ENCODE data around the gene TUBB6. TPM values are rescaled to one million over a fixed set of nuclear protein-coding genes. Genes with fewer than 3 reads are reported as not detected.

The TUBB6 gene
- total RNA-seq, 2 donors from 2014 or later, result 71.1 to 109 TPM

GRCh38 chr18:12333506-12334290, 25.7 kb downstream of the TUBB6 start:
- Histone ChIP-seq H3K4me3 (no peak overlapping the region), H3K36me3 (replicated peaks in 1 of 2; ENCODE audit: insufficient read depth in 1 of 2, low read depth in 2 of 2) (peaks cover 4 to 8% of the 10 kb centered on the region in 2 donors), H3K4me1 (no peaks in the 10 kb centered on the region), H3K27ac (no peak overlapping the region), H3K9me3 (no peaks in the 10 kb centered on the region), H3K27me3 (no peaks in the 10 kb centered on the region)
- TF ChIP-seq CTCF (IDR thresholded peaks at IDR 0.05) (no peak), POLR2A (IDR thresholded peaks at IDR 0.05) (no peak)
- WGBS, 2 donors, result 91 to 92% methylated on average over 9 to 10 of the region's 10 CpGs
- intact Hi-C loops (cut with DNase I), result no loop called here
- ATAC-seq (no peak), DNase-seq (no peak)

GRCh38 chr18:12334366-12334808, 26.3 kb downstream of the TUBB6 start:
- ATAC-seq, result no peak
- Histone ChIP-seq H3K4me3 (no peak overlapping the region), H3K4me1 (no peaks in the 10 kb centered on the region), H3K9me3 (no peaks in the 10 kb centered on the region), H3K27me3 (no peaks in the 10 kb centered on the region), H3K27ac (no peak overlapping the region), H3K36me3 (replicated peaks in 1 of 2; ENCODE audit: insufficient read depth in 1 of 2, low read depth in 2 of 2) (peaks cover 1 to 6% of the 10 kb centered on the region in 2 donors)
- DNase-seq, result peak in 1 of 4 donors; percentile 35
- WGBS, 2 donors, result 66 to 73% methylated on average over 2 of the region's 2 CpGs
- TF ChIP-seq CTCF (IDR thresholded peaks at IDR 0.05) (no peak), POLR2A (IDR thresholded peaks at IDR 0.05) (no peak)
- intact Hi-C loops (cut with DNase I), result no loop called here

GRCh38 chr18:12334863-12335262, 26.8 kb downstream of the TUBB6 start:
- TF ChIP-seq POLR2A (IDR thresholded peaks at IDR 0.05), result no peak
- no peak for TF ChIP-seq CTCF (IDR thresholded peaks at IDR 0.05)
- no peak for DNase-seq
- Histone ChIP-seq H3K27ac (no peak overlapping the region), H3K4me3 (no peak overlapping the region), H3K36me3 (replicated peaks in 1 of 2; ENCODE audit: insufficient read depth in 1 of 2, low read depth in 2 of 2) (peaks cover 0 to 6% of the 10 kb centered on the region in 2 donors), H3K4me1 (no peaks in the 10 kb centered on the region), H3K9me3 (no peaks in the 10 kb centered on the region), H3K27me3 (no peaks in the 10 kb centered on the region)
- intact Hi-C loops (cut with DNase I), result no loop called here
- no peak for ATAC-seq
- WGBS, 2 donors, result 90 to 94% methylated on average over 2 of the region's 2 CpGs

GRCh38 chr18:12335503-12335902, 27.5 kb downstream of the TUBB6 start:
- H3K9me3 ChIP-seq, result no peaks in the 10 kb centered on the region
- TF ChIP-seq CTCF (IDR thresholded peaks at IDR 0.05) (no peak), POLR2A (IDR thresholded peaks at IDR 0.05) (no peak)
- 84 to 90% methylated on average over 7 of the region's 7 CpGs for WGBS, 2 donors
- no peak for ATAC-seq
- intact Hi-C loops (cut with DNase I), result no loop called here
- H3K27ac ChIP-seq, result no peak overlapping the region
- DNase-seq, result no peak
- no peak overlapping the region for H3K4me3 ChIP-seq
- no peaks in the 10 kb centered on the region for H3K4me1 ChIP-seq
- peaks cover 0 to 3% of the 10 kb centered on the region in 2 donors for H3K36me3 ChIP-seq (replicated peaks in 1 of 2; ENCODE audit: insufficient read depth in 1 of 2, low read depth in 2 of 2)
- no peaks in the 10 kb centered on the region for H3K27me3 ChIP-seq

- no peak overlapping the region for H3K27ac ChIP-seq
- WGBS, 2 donors, result 67 to 76% methylated on average over 2 of the region's 2 CpGs
- no peaks in the 10 kb centered on the region for H3K9me3 ChIP-seq
- ATAC-seq, result peak; percentile 64
- H3K27me3 ChIP-seq, result no peaks in the 10 kb centered on the region
- H3K36me3 ChIP-seq (replicated peaks in 1 of 2; ENCODE audit: insufficient read depth in 1 of 2, low read depth in 2 of 2), result peaks cover 0 to 6% of the 10 kb centered on the region in 2 donors
- no peak overlapping the region for H3K4me3 ChIP-seq
- TF ChIP-seq POLR2A (IDR thresholded peaks at IDR 0.05) (no peak), CTCF (IDR thresholded peaks at IDR 0.05) (no peak)
- H3K4me1 ChIP-seq, result no peaks in the 10 kb centered on the region
- intact Hi-C loops (cut with DNase I), result no loop called here
- no peak for DNase-seq
Measured at GRCh38 chr18:12336171-12336613, 28.2 kb downstream of the TUBB6 start.
